ENCODE results near the gene GAPDHS.

GAPDHS gene

GRCh38 chr19:35558400-35559280 lies 25.4 kb downstream of the GAPDHS start:
- DNase-seq: no peak

GRCh38 chr19:35559281-35559659 lies 26.0 kb downstream of the GAPDHS start:
- no peak for DNase-seq

- no peak for DNase-seq
These were observed 26.5 kb downstream of the GAPDHS start for GRCh38 chr19:35559781-35560180.

GRCh38 chr19:35560271-35560670 lies 27.0 kb downstream of the GAPDHS start:
- DNase-seq: no peak

- no peak for DNase-seq
These were observed 27.4 kb downstream of the GAPDHS start for GRCh38 chr19:35560677-35561076.

- DNase-seq: no peak
These were observed 28.2 kb downstream of the GAPDHS start for GRCh38 chr19:35561436-35561835.

GRCh38 chr19:35562336-35562735 lies 29.1 kb downstream of the GAPDHS start:
- no peak for DNase-seq

- DNase-seq: no peak
These were observed 29.5 kb downstream of the GAPDHS start for GRCh38 chr19:35562776-35563175.

GRCh38 chr19:35563207-35563829 lies 30.1 kb downstream of the GAPDHS start, which contains the start of gene ATP4A:
ATP4A (minus strand) TSS chr19:35563658; CDS start chr19:35563629, 29 bp downstream.
- DNase-seq: no peak

- no peak for DNase-seq
These were observed 32.0 kb downstream of the GAPDHS start for GRCh38 chr19:35565016-35565856.

- DNase-seq: no peak
These were observed 33.5 kb downstream of the GAPDHS start for GRCh38 chr19:35566738-35567137.

- DNase-seq: peak; percentile 22
These were observed 36.1 kb downstream of the GAPDHS start for GRCh38 chr19:35569281-35569781.

- DNase-seq: no peak
These were observed 38.2 kb downstream of the GAPDHS start for GRCh38 chr19:35571406-35571965.

- DNase-seq: no peak
These were observed 44.7 kb downstream of the GAPDHS start for GRCh38 chr19:35577918-35578317.

GRCh38 chr19:35578707-35579106 lies 45.5 kb downstream of the GAPDHS start:
- no peak for DNase-seq

GRCh38 chr19:35582760-35583159 lies 49.5 kb downstream of the GAPDHS start:
- no peak for DNase-seq

GRCh38 chr19:35585848-35586247 lies 52.6 kb downstream of the GAPDHS start, which contains the start of gene PMIS2:
PMIS2 (plus strand) TSS chr19:35586173; CDS start chr19:35586260, 87 bp downstream.
- no peak for DNase-seq

- DNase-seq: no peak
These were observed 54.1 kb downstream of the GAPDHS start for GRCh38 chr19:35587321-35587720.

- DNase-seq: no peak
These were observed 57.6 kb downstream of the GAPDHS start for GRCh38 chr19:35590875-35591274.

- peak; percentile 6 for DNase-seq
These were observed 59.0 kb downstream of the GAPDHS start for GRCh38 chr19:35592226-35592625.

Measured in NCI-H2029 (cell line).